Measurements from ENCODE around the gene GALNT2. TPM values are rescaled to one million over a fixed set of nuclear protein-coding genes. Genes with fewer than 3 reads are reported as not detected.

Gene GALNT2
- total and polyA plus RNA-seq, 2 of the 4 experiments (the other 2 are of a cell fraction) = 50.4 to 189 TPM

GRCh38 chr1:230102472-230102871, 35.4 kb downstream of the GALNT2 start:
- peaks cover 34 to 71% of the 10 kb centered on the region in 2 experiments for H3K79me1 ChIP-seq (ENCODE audit: low read depth in 1 of 2, low read length in 2 of 2)
- peak overlapping the region; percentile 4 for H2BK120ac ChIP-seq (ENCODE audit: low read depth, low read length)
- no peak overlapping the region for H3K56ac ChIP-seq (ENCODE audit: extremely low read depth, insufficient read depth, low read length)
- H3K18ac ChIP-seq (ENCODE audit: low read depth, low read length) = no peak overlapping the region
- no peaks in the 10 kb centered on the region for H3K27me3 ChIP-seq (ENCODE audit: control insufficient read depth, insufficient read depth, low read length)
- H3K9me1 ChIP-seq (ENCODE audit: insufficient read depth, low read length) = peaks cover 37% of the 10 kb centered on the region
- peak overlapping the region; percentile 5; the same call in 1 of the 2 replicates for H2AK5ac ChIP-seq (ENCODE audit: low read depth, low read length)
- peaks cover 37% of the 10 kb centered on the region for H3K4me1 ChIP-seq (ENCODE audit: control insufficient read depth, insufficient read depth, low read length)
- 0 out of 2 replicates have a peak overlapping the region, but pooled peaks have one; percentile 14 for H3K4ac ChIP-seq (ENCODE audit: low read depth, low read length)
- no peak overlapping the region for H2BK15ac ChIP-seq (ENCODE audit: low read depth, low read length)
- no peak overlapping the region for H2BK5ac ChIP-seq (ENCODE audit: low read depth, low read length, poor library complexity, severe bottlenecking)
- POLR2A ChIA-PET (ENCODE audit: unreplicated experiment) = no interaction called here
- peaks cover 28% of the 10 kb centered on the region; the same call in 1 of the 2 replicates for H4K20me1 ChIP-seq (ENCODE audit: insufficient read depth, low read length)
- H3K23ac ChIP-seq (ENCODE audit: low read depth, low read length) = no peak overlapping the region
- no peak overlapping the region for H4K8ac ChIP-seq (ENCODE audit: low read depth in 2 of 2, low read length in 2 of 2)
- dilution Hi-C loops (cut with HindIII; ENCODE audit: low sequenced_read_pairs, unreplicated experiment) (no loop called here), in situ Hi-C loops (cut with MboI; ENCODE audit: low sequenced_read_pairs) (no loop called here), intact Hi-C loops (cut with micrococcal nuclease) (no loop called here)
- H2AK9ac ChIP-seq (replicated peaks; ENCODE audit: low read depth, low read length, poor library complexity) = no peak overlapping the region
- H3K9me3 ChIP-seq (ENCODE audit: control insufficient read depth, insufficient read depth, low read length) = no peaks in the 10 kb centered on the region
- WGBS, 2 experiments (ENCODE audit: extremely low coverage in 2 of 2, insufficient read length in 1 of 2) = no CpG with 5 or more reads among the region's 4 CpGs
- no peak overlapping the region for H2AFZ ChIP-seq (replicated peaks; ENCODE audit: low read length, poor library complexity)
- 0 out of 2 replicates have a peak overlapping the region, but pooled peaks have one; percentile 1 for H3K14ac ChIP-seq (replicated peaks; ENCODE audit: low read depth, low read length)
- H2BK20ac ChIP-seq (ENCODE audit: low read depth, low read length) = no peak overlapping the region; the same call in 1 of the 2 replicates
- no TSS peak for BruUV-seq (replicated peaks)
- DNase-seq (no peak), ATAC-seq (ENCODE audit: low read depth) (no peak)
- no peak overlapping the region for H3K4me3 ChIP-seq (ENCODE audit: insufficient read depth, low read depth, low read length)
- H4K91ac ChIP-seq (ENCODE audit: insufficient read depth, low read depth, low read length) = peak overlapping the region; percentile 10; the same call in 1 of the 2 replicates
- H4K5ac ChIP-seq (ENCODE audit: low read depth, low read length) = peak overlapping the region; percentile 15; the same call in 1 of the 2 replicates
- no peak overlapping the region for H3K4me2 ChIP-seq (ENCODE audit: low read depth, low read length)
- H3K9ac ChIP-seq (ENCODE audit: low read depth, low read length) = no peak overlapping the region
- TF ChIP-seq MXI1 (IDR thresholded peaks at IDR 0.05; ENCODE audit: borderline replicate concordance, low read depth, low read length) (no peak), POLR2A (IDR thresholded peaks at IDR 0.05; ENCODE audit: low read depth, low read length) (no peak), MAZ (IDR thresholded peaks at IDR 0.05; ENCODE audit: borderline replicate concordance, low read depth, low read length) (no peak), RCOR1 (IDR thresholded peaks at IDR 0.05; ENCODE audit: insufficient replicate concordance, low read length) (no peak), SMC3 (IDR thresholded peaks at IDR 0.05; ENCODE audit: low read depth, low read length) (no peak), RAD21 (IDR thresholded peaks at IDR 0.05; ENCODE audit: low read length) (no peak), ELK1 (IDR thresholded peaks at IDR 0.05; ENCODE audit: borderline replicate concordance, low read depth, low read length) (no peak), USF2 (IDR thresholded peaks at IDR 0.05; ENCODE audit: low read depth, low read length) (no peak), RFX5 (IDR thresholded peaks at IDR 0.05; ENCODE audit: low read depth, low read length) (no peak), FOS (IDR thresholded peaks at IDR 0.05; ENCODE audit: low read depth, low read length) (no peak), CEBPB (IDR thresholded peaks at IDR 0.05; ENCODE audit: low read depth, low read length) (no peak)
- 0 out of 2 replicates have a peak, but pooled peaks cover 3% of the 10 kb centered on the region for H3K36me3 ChIP-seq (ENCODE audit: control insufficient read depth, insufficient read depth, low read length)
- H3K27ac ChIP-seq (ENCODE audit: insufficient read depth, low read length) = no peak overlapping the region
- CTCF ChIA-PET = interaction anchor here (0.5 kb wide), 1 partner anchor 452 kb away, joined by 6 read pairs; no protein-coding TSS in a partner anchor

Measured in IMR-90 (cell line).